ENCODE results near the gene RBM24. TPM values are rescaled to one million over a fixed set of nuclear protein-coding genes. Genes with fewer than 3 reads are reported as not detected.

RBM24 gene
- total RNA-seq, 1 experiment from 2014 or later: 2.0 TPM

DNA sequence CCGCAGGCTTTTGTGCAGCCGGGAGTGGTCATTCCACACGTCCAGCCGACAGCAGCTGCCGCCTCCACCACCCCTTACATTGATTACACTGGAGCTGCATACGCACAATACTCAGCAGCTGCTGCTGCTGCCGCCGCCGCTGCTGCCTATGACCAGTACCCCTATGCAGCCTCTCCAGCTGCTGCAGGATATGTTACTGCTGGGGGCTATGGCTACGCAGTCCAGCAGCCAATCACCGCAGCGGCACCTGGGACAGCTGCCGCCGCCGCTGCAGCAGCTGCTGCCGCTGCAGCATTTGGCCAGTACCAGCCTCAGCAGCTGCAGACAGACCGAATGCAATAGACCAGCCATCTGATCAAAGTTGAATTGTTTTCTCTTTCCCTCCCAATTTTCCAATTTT, 10.6 kb downstream of the RBM24 start:
- no peak for ATAC-seq
- no peak overlapping the region for H2AFZ ChIP-seq (ENCODE audit: low read length)
- no peaks in the 10 kb centered on the region for H4K20me1 ChIP-seq (ENCODE audit: low read length)
- intact Hi-C loops (cut with micrococcal nuclease): no loop called here
- no peaks in the 10 kb centered on the region for H3K36me3 ChIP-seq (ENCODE audit: low read depth, low read length)
- no peaks in the 10 kb centered on the region for H3F3A ChIP-seq (ENCODE audit: low read length, unreplicated experiment)
- H3K4me3 ChIP-seq (ENCODE audit: low read length): no peak overlapping the region
- POLR2A ChIA-PET (ENCODE audit: unreplicated experiment): no interaction called here
- no peaks in the 10 kb centered on the region for H3K27me3 ChIP-seq (ENCODE audit: low read length)
- CTCF ChIA-PET: no interaction called here
- H3K79me2 ChIP-seq (ENCODE audit: low read length): no peaks in the 10 kb centered on the region
- no peaks in the 10 kb centered on the region for H3K9me2 ChIP-seq (replicated peaks; ENCODE audit: low read length)
- TF ChIP-seq EZH2 (IDR thresholded peaks at IDR 0.05; ENCODE audit: low read length, unreplicated experiment) (no peak), EZH2phosphoT487 (IDR thresholded peaks at IDR 0.05; ENCODE audit: borderline replicate concordance, low read length) (no peak)
- TF ChIP-seq, protein P1, sequence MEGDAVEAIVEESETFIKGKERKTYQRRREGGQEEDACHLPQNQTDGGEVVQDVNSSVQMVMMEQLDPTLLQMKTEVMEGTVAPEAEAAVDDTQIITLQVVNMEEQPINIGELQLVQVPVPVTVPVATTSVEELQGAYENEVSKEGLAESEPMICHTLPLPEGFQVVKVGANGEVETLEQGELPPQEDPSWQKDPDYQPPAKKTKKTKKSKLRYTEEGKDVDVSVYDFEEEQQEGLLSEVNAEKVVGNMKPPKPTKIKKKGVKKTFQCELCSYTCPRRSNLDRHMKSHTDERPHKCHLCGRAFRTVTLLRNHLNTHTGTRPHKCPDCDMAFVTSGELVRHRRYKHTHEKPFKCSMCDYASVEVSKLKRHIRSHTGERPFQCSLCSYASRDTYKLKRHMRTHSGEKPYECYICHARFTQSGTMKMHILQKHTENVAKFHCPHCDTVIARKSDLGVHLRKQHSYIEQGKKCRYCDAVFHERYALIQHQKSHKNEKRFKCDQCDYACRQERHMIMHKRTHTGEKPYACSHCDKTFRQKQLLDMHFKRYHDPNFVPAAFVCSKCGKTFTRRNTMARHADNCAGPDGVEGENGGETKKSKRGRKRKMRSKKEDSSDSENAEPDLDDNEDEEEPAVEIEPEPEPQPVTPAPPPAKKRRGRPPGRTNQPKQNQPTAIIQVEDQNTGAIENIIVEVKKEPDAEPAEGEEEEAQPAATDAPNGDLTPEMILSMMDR (conservative IDR thresholded peaks at IDR 0.05; ENCODE audit: low read depth, low read length): no peak
- H3K4me1 ChIP-seq (ENCODE audit: insufficient read depth, low read length): no peaks in the 10 kb centered on the region
- H3K27ac ChIP-seq (ENCODE audit: low read length): no peak overlapping the region
- H3K4me2 ChIP-seq (ENCODE audit: low read length): no peak overlapping the region
- no peak overlapping the region for H3K9ac ChIP-seq (ENCODE audit: low read length)
- H3K9me3 ChIP-seq (ENCODE audit: low read length): no peaks in the 10 kb centered on the region
- no peak for DNase-seq
- no TSS peak for BruUV-seq (replicated peaks)

- no peak overlapping the region for H2AFZ ChIP-seq (ENCODE audit: low read length)
- H3F3A ChIP-seq (ENCODE audit: low read length, unreplicated experiment): no peaks in the 10 kb centered on the region
- H3K27me3 ChIP-seq (ENCODE audit: low read length): no peaks in the 10 kb centered on the region
- intact Hi-C loops (cut with micrococcal nuclease): no loop called here
- no peak for DNase-seq
- H3K4me2 ChIP-seq (ENCODE audit: low read length): no peak overlapping the region
- no peaks in the 10 kb centered on the region for H4K20me1 ChIP-seq (ENCODE audit: low read length)
- H3K79me2 ChIP-seq (ENCODE audit: low read length): no peaks in the 10 kb centered on the region
- ChIA-PET POLR2A (ENCODE audit: unreplicated experiment) (interaction anchor here (0.6 kb wide), 1 partner anchor 52 kb away, joined by 3 read pairs; no protein-coding TSS in a partner anchor), CTCF (no interaction called here)
- TF ChIP-seq, protein P1 (conservative IDR thresholded peaks at IDR 0.05; ENCODE audit: low read depth, low read length): no peak
- no peak for TF ChIP-seq EZH2phosphoT487 (IDR thresholded peaks at IDR 0.05; ENCODE audit: borderline replicate concordance, low read length)
- TF ChIP-seq EZH2 (IDR thresholded peaks at IDR 0.05; ENCODE audit: low read length, unreplicated experiment): no peak
- no peaks in the 10 kb centered on the region for H3K4me1 ChIP-seq (ENCODE audit: insufficient read depth, low read length)
- H3K27ac ChIP-seq (ENCODE audit: low read length): no peak overlapping the region
- ATAC-seq: no peak
- no peaks in the 10 kb centered on the region for H3K36me3 ChIP-seq (ENCODE audit: low read depth, low read length)
- H3K9me2 ChIP-seq (replicated peaks; ENCODE audit: low read length): no peaks in the 10 kb centered on the region
- H3K4me3 ChIP-seq (ENCODE audit: low read length): no peak overlapping the region
- no peaks in the 10 kb centered on the region for H3K9me3 ChIP-seq (ENCODE audit: low read length)
- H3K9ac ChIP-seq (ENCODE audit: low read length): no peak overlapping the region
- BruUV-seq (replicated peaks): no TSS peak
Measured at GRCh38 chr6:17292600-17293133, 11.5 kb downstream of the RBM24 start.

DNA sequence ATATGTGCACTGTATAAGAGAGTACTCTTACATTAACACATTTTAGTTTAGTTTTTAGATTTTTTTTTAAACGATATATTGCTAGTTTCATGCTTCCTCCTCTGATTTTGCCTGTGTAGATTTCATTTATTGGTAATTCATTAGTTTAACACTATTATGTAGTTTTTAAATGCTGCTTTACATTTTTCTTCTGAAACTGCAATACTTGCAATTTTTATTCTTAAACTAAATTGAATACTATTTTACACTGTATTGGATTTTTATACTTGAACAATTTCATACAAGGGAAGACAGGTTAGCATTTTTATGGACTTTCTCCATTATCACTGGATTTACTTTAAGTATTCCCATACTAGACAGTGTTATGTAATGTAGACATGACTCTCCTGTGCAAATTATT, 12.2 kb downstream of the RBM24 start:
- Histone ChIP-seq H4K20me1 (ENCODE audit: low read length) (no peaks in the 10 kb centered on the region), H3K27me3 (ENCODE audit: low read length) (no peaks in the 10 kb centered on the region), H3K27ac (ENCODE audit: low read length) (no peak overlapping the region), H3K4me2 (ENCODE audit: low read length) (no peak overlapping the region), H3K36me3 (ENCODE audit: low read depth, low read length) (no peaks in the 10 kb centered on the region), H3K79me2 (ENCODE audit: low read length) (no peaks in the 10 kb centered on the region), H3K4me3 (ENCODE audit: low read length) (no peak overlapping the region), H3K9me2 (replicated peaks; ENCODE audit: low read length) (no peaks in the 10 kb centered on the region), H3F3A (ENCODE audit: low read length, unreplicated experiment) (no peaks in the 10 kb centered on the region), H3K4me1 (ENCODE audit: insufficient read depth, low read length) (no peaks in the 10 kb centered on the region), H3K9ac (ENCODE audit: low read length) (no peak overlapping the region), H2AFZ (ENCODE audit: low read length) (no peak overlapping the region), H3K9me3 (ENCODE audit: low read length) (no peaks in the 10 kb centered on the region)
- no TSS peak for BruUV-seq (replicated peaks)
- CTCF ChIA-PET: no interaction called here
- no peak for TF ChIP-seq EZH2phosphoT487 (IDR thresholded peaks at IDR 0.05; ENCODE audit: borderline replicate concordance, low read length)
- TF ChIP-seq, protein P1 (conservative IDR thresholded peaks at IDR 0.05; ENCODE audit: low read depth, low read length): no peak
- intact Hi-C loops (cut with micrococcal nuclease): no loop called here
- DNase-seq: no peak
- POLR2A ChIA-PET (ENCODE audit: unreplicated experiment): no interaction called here
- ATAC-seq: no peak
